A549 treated with DMSO at 1 μM for 4 hours (cell line): ENCODE measurements around the gene GIMAP6. TPM values are rescaled to one million over a fixed set of nuclear protein-coding genes. Genes with fewer than 3 reads are reported as not detected.

ENCODE experiments used
- total RNA-seq: library from RNA; stranded (reverse); fragments of 200-300 nt; extraction: Qiagen RNA extraction; gene quantifications from 5 replicates; pipeline ENCODE4 v1.2.3, GENCODE V29; 2022; ENCODE audit warnings: low read depth

Gene GIMAP6
- total RNA-seq = not detected in 5 replicates

DNA sequence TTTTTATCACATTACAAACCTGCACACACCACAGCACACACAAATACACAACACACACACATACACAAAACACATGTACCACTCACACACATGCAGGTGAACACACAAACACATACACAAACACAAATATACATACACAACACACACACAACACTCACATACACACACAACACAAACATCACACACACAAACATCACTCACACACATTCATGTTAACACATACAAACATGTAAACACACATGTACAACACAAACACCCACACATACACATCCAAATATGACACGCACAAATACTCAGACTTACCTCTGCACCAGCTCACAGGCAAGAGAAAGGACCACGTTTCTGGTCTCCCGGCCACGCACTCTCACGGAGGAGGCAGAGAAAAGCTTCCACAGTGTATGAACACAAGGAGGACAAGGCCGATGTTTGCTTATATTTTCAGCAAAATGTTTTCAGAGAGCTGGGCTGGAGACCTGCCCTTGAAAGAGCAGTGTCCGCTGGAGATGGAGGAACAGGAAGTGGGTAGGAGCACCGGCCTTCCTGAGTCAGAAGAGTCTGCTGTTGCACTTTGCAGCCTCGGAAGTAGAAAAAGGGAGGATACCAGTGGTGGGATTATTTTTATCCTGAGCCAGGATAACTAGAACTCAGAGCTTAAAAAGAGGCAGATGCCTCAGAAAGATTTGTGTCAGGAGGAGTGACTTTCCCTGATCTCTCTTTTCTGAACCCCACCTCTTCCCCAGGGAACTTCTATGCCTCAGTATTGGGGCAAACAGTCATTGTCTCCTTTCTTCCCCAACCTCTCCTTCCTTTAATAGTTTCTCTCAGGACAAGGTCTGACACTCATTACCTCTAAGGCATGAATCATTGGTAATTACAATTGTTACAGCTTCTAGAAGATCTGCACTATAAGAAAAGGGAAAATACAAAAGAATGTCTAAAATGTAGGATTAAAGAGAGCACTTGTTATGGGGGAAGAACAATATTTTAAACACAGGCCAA, at the start of gene GIMAP6:
TSS of gene GIMAP6 (minus strand) at position 520 of the 999 bp plus-strand sequence. CDS start 2,243 bp downstream, outside the sequence.

Other genes starting within 250 kb of the GIMAP6 start
- not detected in 5 replicates for gene GIMAP8, start 181.8 kb downstream of the GIMAP6 start, total RNA-seq
- not detected in 5 replicates for gene GIMAP7, start 117.5 kb downstream of the GIMAP6 start, total RNA-seq
- not detected in 5 replicates for gene GIMAP4, start 65.0 kb downstream of the GIMAP6 start, total RNA-seq
- gene GIMAP2, start 53.3 kb upstream of the GIMAP6 start, total RNA-seq = 0.06 TPM in 2 of 5 replicates, not detected in the others
- gene GIMAP1, start 84.2 kb upstream of the GIMAP6 start, total RNA-seq = not detected in 5 replicates
- not detected in 5 replicates for gene GIMAP5, start 105.0 kb upstream of the GIMAP6 start, total RNA-seq
- 0.09 to 0.16 TPM in 2 of 5 replicates, not detected in the others for gene TMEM176B, start 168.0 kb upstream of the GIMAP6 start, total RNA-seq
- not detected in 5 replicates for gene TMEM176A, start 168.4 kb upstream of the GIMAP6 start, total RNA-seq
- gene AOC1, start 220.1 kb upstream of the GIMAP6 start, total RNA-seq = not detected in 5 replicates